Stimulated activated CD4-positive, alpha-beta T cell treated with anti-CD3 and anti-CD28 coated beads, Interleukin-12 subunit alpha, Interleukin-12 subunit beta, amount 100 ng/mL, for 48 hours (primary cell): ENCODE data around the gene FAM98B.

Experiments used
- DNase-seq, 3 donors: peaks; one replicate each; pipeline ENCODE4 v3.0.0-alpha.2; 2020; ENCODE audit warnings: low read depth in 2 of 3, low spot score in 1 of 3

The FAM98B gene

DNA sequence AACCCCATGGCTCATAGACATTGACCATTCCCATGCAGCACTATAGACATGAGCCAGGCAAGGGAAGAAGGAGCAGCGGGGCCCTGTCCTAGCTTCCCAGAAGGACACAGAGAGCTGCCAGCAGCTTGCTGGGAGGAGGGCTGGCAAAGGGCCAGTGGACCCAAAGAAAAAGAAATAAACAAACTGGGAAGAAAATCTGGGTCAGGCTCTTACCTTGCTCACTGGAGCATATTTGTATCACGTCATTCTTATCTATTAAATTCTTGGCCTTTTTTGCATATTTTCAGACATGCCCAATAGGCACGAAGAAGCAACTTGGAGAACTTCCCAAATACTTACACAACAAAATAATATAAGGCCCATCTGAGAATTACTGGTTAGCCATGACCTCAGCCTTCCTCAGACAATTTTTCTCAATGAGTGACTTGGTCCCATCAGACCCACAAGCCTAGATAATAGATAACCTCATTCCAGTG lies 82.3 kb downstream of the FAM98B start:
- DNase-seq, result no peak
